SIG-M5 (cell line): ENCODE data around the gene ZCCHC2.

Experiments used
- DNase-seq: peaks from one replicate; lab custom pipeline; 2025; lab: John Stamatoyannopoulos, UW

ZCCHC2 gene

DNA sequence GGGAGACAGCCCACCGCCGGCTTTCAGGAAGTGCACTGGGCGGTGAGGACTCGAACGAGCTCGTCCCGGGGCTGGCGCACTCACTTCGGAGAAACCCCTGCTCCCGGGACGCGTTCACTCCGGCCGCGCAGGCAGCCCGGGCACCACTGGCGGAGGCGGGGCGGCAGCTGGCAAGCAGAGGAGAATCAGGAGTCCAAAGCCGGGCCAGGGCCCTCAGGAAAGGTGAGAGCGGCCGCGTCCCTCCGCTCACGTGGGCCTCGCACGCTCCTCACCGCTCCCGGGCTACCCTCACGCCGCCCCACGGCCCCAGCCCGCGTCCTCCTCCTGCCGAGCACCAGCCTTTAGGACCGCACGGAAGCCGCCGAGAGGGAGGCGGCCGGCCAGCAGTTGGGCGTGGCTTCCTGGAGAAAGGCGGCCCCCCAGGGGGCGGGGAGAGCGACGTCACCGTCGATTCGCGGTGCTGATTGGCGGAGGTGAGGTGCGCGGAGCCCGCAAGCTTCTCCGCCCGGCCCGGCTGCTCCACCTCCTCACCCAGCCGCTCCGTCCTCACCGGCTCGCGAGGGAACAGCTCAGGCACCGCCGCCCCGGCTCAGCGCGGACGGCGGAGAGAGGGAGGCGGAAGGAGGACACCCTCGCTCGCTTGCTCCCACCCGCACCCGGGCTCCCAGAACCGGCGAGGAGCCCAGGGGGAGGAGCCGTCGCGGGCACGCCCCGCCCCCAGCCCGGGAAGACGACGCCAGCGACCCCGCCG, at the start of gene ZCCHC2:
Gene ZCCHC2, plus strand, starts transcription at position 522 of the 751 bp plus-strand sequence. CDS start 400 bp downstream, outside the sequence.
- peak; percentile 66 for DNase-seq

DNA sequence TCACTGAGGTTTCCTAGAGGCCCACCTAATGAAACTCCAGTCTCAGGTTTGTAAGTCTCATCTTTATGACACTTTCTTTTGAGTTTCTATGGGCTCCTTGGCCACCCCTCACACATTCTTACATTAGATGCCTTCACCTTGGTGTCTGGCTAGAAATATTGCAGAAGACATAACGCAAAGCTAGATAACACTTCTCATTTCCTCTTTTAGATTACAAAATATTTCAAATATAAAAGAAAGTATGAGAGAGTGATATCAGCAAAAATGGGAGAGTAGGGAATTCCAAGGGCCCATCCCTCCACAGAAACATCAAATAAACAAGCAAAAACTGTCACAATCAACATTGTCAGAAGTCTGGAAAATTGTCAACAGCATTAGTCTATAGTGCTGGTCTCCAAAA, 43.3 kb upstream of the ZCCHC2 start:
- DNase-seq = no peak

GRCh38 chr18:62480927-62481326, 41.9 kb upstream of the ZCCHC2 start:
- no peak for DNase-seq

DNA sequence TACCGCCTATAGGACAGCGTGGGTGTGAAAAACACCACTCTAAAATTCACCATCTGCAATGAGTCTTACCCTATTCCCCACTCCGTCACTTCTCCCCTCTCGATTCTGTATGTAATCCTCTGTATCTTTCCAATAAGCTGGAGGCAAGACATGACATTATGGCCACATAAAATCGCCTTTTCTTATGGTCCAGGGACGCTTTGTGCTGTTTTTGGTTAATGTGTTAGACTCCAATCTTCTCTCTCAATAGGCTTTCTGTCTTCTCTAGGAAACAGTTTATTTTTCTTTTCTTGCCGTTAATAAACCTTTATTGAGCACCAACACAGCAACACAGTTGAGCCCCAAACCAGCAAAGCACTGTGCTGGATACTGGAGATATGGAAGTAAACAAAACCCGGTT, 37.9 kb upstream of the ZCCHC2 start:
- DNase-seq = no peak

GRCh38 chr18:62485684-62486083, 37.1 kb upstream of the ZCCHC2 start:
- DNase-seq = no peak

GRCh38 chr18:62486290-62486964, 36.4 kb upstream of the ZCCHC2 start:
- no peak for DNase-seq

- DNase-seq = no peak
These were observed 35.7 kb upstream of the ZCCHC2 start for GRCh38 chr18:62487161-62487560.

DNA sequence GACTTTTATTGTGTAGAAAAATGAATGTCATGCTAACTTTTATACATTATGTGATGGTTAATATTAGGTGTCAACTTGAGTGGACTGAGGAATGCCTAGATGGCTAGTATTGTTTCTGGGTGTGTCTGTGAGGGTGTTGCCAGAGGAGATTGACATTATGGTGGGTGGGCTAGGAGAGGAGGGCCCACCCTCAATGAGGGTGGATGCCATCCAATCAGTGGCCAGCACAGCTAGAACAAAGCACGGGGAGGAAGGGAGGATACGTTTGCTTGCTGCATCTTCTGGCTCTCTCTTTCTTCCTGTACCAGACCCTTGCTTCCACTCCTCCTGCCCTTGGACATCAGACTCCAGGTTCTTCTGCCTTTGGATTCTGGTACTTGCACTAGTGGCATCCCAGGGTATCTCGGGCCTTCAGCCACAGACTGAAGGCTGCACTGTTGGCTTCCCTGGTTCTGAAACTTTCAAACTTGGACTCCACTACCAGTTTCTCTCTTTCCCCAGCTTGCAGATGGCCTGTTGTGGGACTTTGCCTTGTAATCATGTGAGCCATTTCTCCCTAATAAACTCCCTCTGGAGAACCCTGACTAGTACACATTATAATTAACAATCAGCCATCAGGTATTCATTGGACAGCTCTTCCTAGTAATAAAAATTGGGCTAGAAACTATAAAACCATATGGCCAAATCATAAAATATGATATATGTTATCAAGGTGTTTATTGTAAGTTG, 31.7 kb upstream of the ZCCHC2 start:
- DNase-seq = no peak

GRCh38 chr18:62493033-62493862, 29.6 kb upstream of the ZCCHC2 start:
- DNase-seq = no peak

GRCh38 chr18:62494764-62495163, 28.1 kb upstream of the ZCCHC2 start:
- no peak for DNase-seq

GRCh38 chr18:62496262-62496661, 26.6 kb upstream of the ZCCHC2 start:
- DNase-seq = no peak

DNA sequence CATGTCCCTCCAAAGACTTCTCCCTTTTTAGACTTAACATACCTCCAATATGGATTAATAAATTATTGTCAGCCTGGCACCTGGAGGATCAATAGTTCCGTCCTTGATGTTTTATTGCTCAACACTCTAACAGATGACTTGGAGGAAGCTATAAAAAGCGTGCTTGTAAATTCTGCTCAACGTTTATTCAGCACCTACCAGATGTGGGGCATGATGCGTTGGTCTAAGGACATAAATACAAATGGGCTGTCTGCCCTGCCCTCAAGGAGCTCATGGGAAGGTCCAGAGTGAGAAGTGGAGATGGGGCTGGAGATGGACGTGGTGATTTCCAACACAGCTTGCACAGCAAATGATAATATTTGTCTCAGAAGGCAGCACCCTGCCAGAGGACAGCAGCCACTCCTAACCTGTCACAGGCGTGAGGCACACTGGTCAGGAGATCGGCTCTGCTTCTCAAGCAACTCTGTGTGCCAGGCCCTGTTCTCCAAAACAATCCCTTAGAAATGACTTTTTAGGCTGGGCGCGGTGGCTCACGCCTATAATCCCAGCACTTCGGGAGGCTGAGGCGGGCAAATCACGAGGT, 25.5 kb upstream of the ZCCHC2 start:
- DNase-seq = no peak

DNA sequence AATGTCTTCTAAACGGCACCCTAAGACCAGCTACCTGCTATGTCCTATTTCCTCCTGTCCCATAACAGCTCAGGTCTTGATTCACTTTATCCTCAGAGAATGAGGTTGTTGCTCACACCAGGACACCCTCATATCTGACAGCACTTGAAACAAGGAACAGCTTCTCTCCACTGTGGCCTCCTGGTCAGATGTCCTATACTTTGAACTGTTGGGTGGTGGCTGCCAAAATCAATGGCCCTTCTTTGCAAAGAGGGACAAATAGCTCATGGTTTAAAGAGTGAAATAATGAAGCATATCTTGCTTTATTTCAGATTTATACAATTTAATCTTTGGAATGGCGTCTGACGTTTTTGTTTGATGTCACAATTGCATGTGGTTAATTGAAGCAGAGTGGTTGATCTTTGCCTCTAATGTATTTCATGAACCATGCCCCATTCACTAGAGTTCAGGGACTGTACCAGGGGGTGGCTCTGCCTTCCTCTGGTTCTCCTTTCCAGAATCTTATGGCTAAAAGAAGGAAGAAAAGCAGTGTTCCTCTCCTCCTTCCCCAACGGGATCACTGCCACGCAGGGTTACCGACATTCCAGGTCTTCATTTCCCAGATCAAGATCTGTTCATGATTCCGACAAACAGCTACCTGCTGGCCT, 24.1 kb upstream of the ZCCHC2 start:
- no peak for DNase-seq

DNA sequence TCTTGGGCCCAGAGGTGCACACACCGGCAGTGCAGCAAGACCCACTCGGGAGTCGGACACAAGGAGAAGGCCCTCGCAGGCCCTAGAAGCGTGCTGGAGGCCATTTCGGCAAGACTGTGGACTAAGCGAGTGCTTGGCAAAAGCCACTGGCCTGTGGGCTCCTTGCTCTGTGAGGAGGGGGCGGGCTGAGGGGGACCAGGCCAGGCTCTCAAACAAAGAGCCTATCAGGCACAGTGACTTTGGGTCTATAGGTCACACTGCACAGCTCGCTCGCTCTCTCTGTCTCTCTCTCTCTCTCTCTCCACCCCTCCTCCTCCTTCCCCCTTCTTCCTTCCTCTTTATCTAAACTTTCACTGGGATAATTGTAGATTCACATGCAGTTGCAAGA, 23.6 kb upstream of the ZCCHC2 start:
- DNase-seq = no peak

DNA sequence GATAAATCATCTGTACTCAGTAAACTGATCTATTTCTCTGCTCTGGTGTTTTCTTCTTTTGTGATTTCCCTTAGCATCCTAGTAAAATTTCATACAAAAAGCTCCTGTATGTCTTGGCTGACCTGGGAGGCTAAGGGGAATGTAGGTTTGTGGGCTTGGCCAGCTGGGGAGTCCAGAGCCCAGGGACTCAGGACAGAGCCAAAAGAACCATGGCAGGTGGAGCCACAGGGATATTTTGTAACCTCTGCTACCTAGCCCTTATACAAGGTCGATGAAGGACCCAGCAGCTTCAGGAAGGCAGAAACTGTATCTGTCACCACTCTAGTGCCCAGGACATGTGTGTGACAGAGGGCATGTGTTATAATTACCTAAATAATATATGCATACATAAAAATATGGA, 22.7 kb upstream of the ZCCHC2 start:
- no peak for DNase-seq

DNA sequence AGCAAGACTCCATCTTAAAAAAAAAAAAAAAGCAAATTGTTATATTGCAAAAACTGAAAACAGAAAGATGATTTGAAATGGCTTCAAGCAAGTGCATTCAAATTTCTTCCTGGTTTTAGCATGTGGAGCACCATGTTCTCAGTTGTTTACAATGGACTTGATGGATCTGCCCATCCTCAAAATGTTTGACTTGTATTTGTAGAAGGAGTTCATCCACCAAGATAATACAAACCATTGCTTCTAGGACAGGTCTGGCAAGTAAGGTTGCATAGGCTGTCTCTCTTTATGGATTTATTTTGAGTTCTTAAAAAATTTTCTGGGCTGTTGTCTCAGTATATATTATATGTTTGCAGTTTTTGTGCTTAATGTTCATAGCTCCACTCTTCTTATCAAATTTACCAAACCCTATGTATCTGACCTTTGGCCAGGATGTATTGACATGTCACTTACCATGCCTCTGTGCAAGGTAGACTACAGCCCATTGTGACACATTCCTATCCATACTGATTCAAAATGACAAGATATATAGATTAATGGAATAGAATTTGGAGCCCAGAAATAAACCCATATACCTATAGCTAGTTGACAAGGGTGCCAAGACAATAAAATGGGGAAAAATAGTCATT, 21.7 kb upstream of the ZCCHC2 start:
- DNase-seq = no peak

DNA sequence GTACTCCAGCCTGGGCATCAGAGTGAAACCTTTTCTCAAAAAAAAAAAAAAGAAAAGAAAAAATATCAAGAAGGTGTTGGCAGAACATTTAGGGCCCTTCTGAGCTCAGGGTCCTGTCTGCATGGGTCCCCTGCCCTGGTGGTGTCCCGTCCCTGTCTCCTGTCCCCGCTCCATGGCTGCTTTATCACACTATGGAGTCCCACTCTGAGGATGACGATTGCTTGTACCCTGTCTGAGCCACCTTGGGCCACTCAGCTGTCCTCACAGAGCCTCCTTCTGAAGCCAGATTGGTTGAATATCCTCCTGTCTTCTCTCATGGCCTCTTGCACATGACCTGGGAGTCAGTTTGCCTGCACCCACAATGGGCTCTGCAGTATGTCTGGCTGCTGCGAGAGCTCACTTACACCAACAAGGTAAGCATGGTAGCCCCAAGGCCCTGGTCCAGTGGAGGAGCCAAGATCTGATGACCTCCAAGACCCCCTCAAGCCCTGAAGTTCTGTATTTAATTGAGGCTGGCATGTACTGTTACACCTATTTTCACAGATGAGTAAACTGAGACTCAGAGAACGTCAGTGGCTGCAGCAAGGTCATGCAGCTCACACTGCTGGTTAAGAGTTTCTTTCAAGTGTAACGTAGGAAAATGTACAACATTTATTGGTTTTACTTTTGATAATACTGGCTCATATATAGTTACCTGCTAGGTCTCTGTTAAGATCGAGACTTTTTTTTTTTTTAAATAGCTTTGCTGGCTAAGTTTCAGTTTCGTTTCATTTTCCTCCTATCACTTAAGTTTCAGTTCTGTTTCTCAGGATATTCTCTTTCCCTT, 16.9 kb upstream of the ZCCHC2 start:
- no peak for DNase-seq

DNA sequence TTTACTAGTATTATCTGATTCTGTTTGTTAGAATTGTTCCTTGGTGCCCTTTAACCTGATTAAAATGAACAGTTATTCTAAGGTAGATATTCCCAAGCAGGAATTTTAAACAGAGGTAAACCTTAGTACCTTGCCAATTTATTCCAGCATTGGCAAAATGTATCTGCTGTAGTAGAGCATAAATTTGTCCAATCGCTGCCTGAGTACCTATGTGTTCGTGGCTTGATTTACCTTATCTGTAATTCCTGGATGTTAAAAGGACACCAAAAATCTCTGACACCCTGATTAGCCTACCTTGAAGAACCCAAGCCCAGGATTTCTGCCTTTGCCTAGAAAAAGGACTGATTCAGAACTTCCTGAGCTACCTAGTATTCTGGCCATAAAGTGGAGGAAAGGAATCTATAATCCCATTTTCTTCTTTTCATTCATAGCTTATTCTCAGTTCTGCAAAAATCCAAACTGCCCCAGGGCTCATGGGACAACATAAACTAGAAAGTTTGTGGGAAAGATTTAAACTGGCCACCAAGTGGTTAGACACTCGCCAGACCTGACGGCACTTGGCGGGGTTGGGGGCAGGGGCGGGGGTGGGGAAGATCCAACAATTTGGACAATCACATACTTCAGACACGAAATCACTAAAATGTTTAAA, 16.2 kb upstream of the ZCCHC2 start:
- DNase-seq = no peak

DNA sequence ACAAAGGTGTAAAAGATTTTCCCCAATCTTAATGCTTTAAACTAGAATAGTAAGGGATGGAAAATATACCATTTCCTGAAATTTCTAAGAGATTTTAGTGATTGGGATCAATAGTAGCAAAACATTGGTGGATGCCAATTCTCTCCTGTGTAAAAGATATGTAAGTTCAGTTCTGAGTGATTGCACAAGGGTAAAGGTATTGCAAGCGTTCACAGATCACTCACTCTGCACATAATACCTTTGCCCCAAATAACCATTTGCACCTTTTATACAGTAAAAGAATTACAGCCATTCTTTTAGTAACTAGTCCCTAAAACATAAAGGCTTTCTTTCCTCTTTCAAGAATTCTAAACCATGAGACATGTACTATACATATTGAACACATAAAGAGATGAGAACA, 13.0 kb upstream of the ZCCHC2 start:
- no peak for DNase-seq
